Cerebellar nuclear complex (tissue), 1 donor: ENCODE measurements around the gene LPP.

Source experiments
- DNase-seq, 2 experiments: peaks; one replicate each; lab custom pipeline; 2025; lab: John Stamatoyannopoulos, UW

Gene LPP

GRCh38 chr3:188220988-188221818, 67.2 kb downstream of the LPP start:
- no peak for DNase-seq

- no peak for DNase-seq
These were observed 70.0 kb downstream of the LPP start for GRCh38 chr3:188223936-188224335.

- DNase-seq, result no peak
These were observed 73.5 kb downstream of the LPP start for GRCh38 chr3:188227442-188227841.

- no peak for DNase-seq
These were observed 75.2 kb downstream of the LPP start for GRCh38 chr3:188229177-188229576.

- DNase-seq, result no peak
These were observed 75.8 kb downstream of the LPP start for GRCh38 chr3:188229726-188230125.

GRCh38 chr3:188230962-188231361, 77.0 kb downstream of the LPP start:
- no peak for DNase-seq

GRCh38 chr3:188231456-188231855, 77.5 kb downstream of the LPP start:
- DNase-seq, result no peak

- DNase-seq, result no peak
These were observed 78.7 kb downstream of the LPP start for GRCh38 chr3:188232656-188233055.

GRCh38 chr3:188233320-188233719, 79.4 kb downstream of the LPP start:
- no peak for DNase-seq

- no peak for DNase-seq
These were observed 80.2 kb downstream of the LPP start for GRCh38 chr3:188234132-188234531.

GRCh38 chr3:188236271-188236670, 82.3 kb downstream of the LPP start:
- no peak for DNase-seq

GRCh38 chr3:188239035-188239434, 85.1 kb downstream of the LPP start:
- no peak for DNase-seq

- DNase-seq, result no peak
These were observed 85.6 kb downstream of the LPP start for GRCh38 chr3:188239577-188239976.

GRCh38 chr3:188240189-188240981, 86.4 kb downstream of the LPP start:
- no peak for DNase-seq

- no peak for DNase-seq
These were observed 87.1 kb downstream of the LPP start for GRCh38 chr3:188241072-188241471.

- no peak for DNase-seq
These were observed 87.9 kb downstream of the LPP start for GRCh38 chr3:188241883-188242282.

- no peak for DNase-seq
These were observed 88.6 kb downstream of the LPP start for GRCh38 chr3:188242436-188243123.

- no peak for DNase-seq
These were observed 89.3 kb downstream of the LPP start for GRCh38 chr3:188243124-188243795.

GRCh38 chr3:188244395-188244861, 90.5 kb downstream of the LPP start:
- DNase-seq, result no peak

- no peak for DNase-seq
These were observed 92.9 kb downstream of the LPP start for GRCh38 chr3:188246905-188247304.

GRCh38 chr3:188248036-188248561, 94.1 kb downstream of the LPP start:
- no peak for DNase-seq
